ENCODE data around the gene TAAR2.
"Not testable (repeated sequence)": the region's sequence is repeated elsewhere in the genome, so short reads cannot be mapped to it uniquely, and the experiment has no call there.

Gene TAAR2

GRCh38 chr6:132624175-132624574, at the start of gene TAAR2:
TSS of gene TAAR2 (minus strand) at chr6:132624275. CDS start at chr6:132624275, 0 bp downstream.
- DNase-seq, result no peak

GRCh38 chr6:132673376-132674094, 49.5 kb upstream of the TAAR2 start:
- DNase-seq, result no peak

- DNase-seq, result no peak
Measured at GRCh38 chr6:132671295-132671694, 47.2 kb upstream of the TAAR2 start.

GRCh38 chr6:132669690-132670291, 45.7 kb upstream of the TAAR2 start:
- no peak for DNase-seq

GRCh38 chr6:132666118-132666517, 42.0 kb upstream of the TAAR2 start:
- DNase-seq, result no peak

- no peak for DNase-seq
Measured at GRCh38 chr6:132664309-132665034, 40.4 kb upstream of the TAAR2 start.

- DNase-seq, result no peak
Measured at GRCh38 chr6:132663661-132664060, 39.6 kb upstream of the TAAR2 start.

- no peak for DNase-seq
Measured at GRCh38 chr6:132661906-132662305, 37.8 kb upstream of the TAAR2 start.

GRCh38 chr6:132659082-132659481, 35.0 kb upstream of the TAAR2 start, which contains the start of gene TAAR1:
TSS of gene TAAR1 (minus strand) at chr6:132659182. CDS start at chr6:132646003, 13,179 bp downstream.
- DNase-seq, result no peak

- DNase-seq, result no peak
Measured at GRCh38 chr6:132651062-132651461, 27.0 kb upstream of the TAAR2 start.

- no peak for DNase-seq
Measured at GRCh38 chr6:132650429-132650828, 26.4 kb upstream of the TAAR2 start.

GRCh38 chr6:132648828-132649227, 24.8 kb upstream of the TAAR2 start:
- no peak for DNase-seq

GRCh38 chr6:132648356-132648755, 24.3 kb upstream of the TAAR2 start:
- DNase-seq, result no peak

- DNase-seq, result no peak
Measured at GRCh38 chr6:132643547-132643946, 19.5 kb upstream of the TAAR2 start.

GRCh38 chr6:132637135-132637534, 13.1 kb upstream of the TAAR2 start:
- not testable (repeated sequence) for DNase-seq

GRCh38 chr6:132635906-132636305, 11.8 kb upstream of the TAAR2 start:
- not testable (repeated sequence) for DNase-seq

- DNase-seq, result not testable (repeated sequence)
Measured at GRCh38 chr6:132635288-132635687, 11.2 kb upstream of the TAAR2 start.

- DNase-seq, result no peak
Measured at GRCh38 chr6:132634796-132635195, 10.7 kb upstream of the TAAR2 start.

- no peak for DNase-seq
Measured at GRCh38 chr6:132633362-132633761, 9.3 kb upstream of the TAAR2 start.

GRCh38 chr6:132623106-132623845, 799 bp downstream of the TAAR2 start:
- no peak for DNase-seq

- DNase-seq, result no peak
Measured at GRCh38 chr6:132616677-132617076, 7.4 kb downstream of the TAAR2 start.

GRCh38 chr6:132614554-132614953, 9.5 kb downstream of the TAAR2 start:
- no peak for DNase-seq

- no peak for DNase-seq
Measured at GRCh38 chr6:132612449-132613108, 11.5 kb downstream of the TAAR2 start.
